GM21381 (cell line): ENCODE measurements around the gene CNIH4.
A peak's percentile ranks its signal among the peaks of the same experiment; 100 is the strongest.
"Not testable (repeated sequence)": the region's sequence is repeated elsewhere in the genome, so short reads cannot be mapped to it uniquely, and the experiment has no call there.

Experiments
- ATAC-seq: cut with Tn5 transposase; IDR thresholded peaks from one replicate; pipeline ENCODE4 v1.9.1; 2021; ENCODE audit warnings: mild to moderate bottlenecking, moderate library complexity; ENCODE audit not compliant: unreplicated experiment

Gene CNIH4

DNA sequence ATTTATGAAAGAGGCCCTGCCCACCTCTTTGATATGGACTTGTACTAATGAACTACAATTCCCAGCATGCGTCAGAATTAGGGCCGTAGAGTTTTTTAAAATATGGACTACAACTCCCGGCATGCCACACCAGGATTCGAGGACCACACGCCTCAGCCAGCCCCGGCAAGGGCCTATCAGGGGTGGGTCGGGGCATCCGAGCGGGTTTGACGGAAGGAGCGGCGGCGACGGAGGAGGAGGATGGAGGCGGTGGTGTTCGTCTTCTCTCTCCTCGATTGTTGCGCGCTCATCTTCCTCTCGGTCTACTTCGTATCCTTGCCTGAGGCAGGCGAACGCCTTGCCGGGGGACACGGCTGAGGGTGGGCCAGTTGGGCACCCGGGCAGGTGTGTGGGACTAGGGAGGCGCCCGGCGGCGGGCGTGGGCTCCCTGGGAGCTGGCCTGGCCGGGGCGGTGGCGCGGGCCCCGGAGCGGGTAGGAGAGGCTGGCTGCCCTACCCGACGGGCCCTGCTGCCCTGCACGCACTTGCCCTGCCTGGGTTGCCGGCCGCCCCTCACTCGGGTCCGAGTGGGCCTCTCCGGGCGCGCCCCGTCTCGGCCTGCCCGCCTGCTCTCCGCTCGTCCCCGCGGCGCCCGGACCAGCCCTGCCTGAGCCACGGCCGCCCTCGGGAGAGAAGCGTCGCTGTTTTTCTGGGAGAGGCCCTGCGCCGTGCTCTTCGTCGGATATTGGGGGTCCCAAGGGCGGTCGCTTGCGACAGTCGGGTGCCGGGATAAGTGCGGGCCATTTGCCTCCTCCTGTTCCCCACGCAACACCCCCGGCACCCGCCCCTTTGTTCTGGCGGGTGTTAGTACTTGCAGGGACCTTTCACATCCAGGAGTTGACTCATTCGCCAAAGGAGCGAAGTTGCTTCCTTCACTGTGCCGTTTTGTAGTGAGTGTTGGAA is at the start of gene CNIH4:
TSS of gene CNIH4 (plus strand) at position 195 of the 941 bp plus-strand sequence. CDS start at position 241, 46 bp downstream.
- ATAC-seq = peak; percentile 97

DNA sequence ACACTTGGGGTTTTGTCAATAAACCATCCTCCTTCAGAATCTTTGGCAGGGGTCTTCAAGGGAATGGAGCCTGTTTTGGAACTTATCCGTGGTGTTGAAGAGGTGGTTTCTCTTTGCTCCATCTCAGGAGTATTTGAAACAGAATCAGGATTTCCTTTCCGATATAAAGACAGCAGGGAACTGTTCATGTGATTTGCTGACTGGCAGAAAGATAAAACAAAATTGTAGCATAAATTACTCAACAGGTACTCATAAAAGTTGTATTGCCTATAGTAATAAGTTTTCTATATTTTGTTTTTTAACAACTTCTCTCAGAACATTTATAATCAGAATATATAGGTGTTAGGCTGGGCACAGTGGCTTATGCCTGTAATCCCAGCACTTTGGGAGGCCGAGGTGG is 48.6 kb upstream of the CNIH4 start:
- ATAC-seq = no peak

DNA sequence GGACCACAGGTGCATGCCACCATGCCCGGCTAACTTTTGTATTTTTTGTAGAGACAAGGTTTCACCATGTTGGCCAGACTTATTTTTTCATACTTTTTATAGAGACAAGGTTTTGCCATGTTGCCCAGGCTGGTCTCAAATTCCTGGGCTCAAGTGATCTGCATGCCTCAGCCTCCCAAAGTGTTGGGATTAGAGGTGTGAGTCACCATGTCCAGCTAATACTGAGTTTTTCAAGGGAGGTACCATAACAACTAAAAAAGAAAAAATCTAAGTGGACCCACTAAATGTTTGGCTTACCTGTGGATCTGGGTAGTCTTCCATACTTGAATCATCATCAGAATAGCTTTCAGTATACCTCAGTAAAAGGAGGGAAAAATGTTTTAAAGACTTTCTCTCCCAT is 45.2 kb upstream of the CNIH4 start:
- ATAC-seq = not testable (repeated sequence)

DNA sequence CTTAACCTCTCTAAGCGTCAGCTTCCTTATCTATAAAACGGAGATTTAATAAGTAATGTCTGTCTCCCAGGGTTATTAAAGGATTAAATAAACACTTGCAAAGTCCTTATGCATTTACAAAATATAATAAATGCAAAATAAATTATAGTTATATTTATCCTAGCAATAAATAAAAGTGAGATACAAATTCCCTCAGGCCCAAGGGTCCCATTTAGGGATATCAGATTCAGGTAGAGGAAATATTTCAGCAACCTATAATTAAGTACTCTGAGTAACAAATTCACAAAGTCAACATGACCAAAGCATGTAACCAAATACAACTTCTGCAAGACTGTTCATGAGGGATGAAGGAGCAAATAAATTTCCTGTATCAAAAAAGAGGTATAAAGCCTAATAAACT is 44.7 kb upstream of the CNIH4 start:
- ATAC-seq = no peak

DNA sequence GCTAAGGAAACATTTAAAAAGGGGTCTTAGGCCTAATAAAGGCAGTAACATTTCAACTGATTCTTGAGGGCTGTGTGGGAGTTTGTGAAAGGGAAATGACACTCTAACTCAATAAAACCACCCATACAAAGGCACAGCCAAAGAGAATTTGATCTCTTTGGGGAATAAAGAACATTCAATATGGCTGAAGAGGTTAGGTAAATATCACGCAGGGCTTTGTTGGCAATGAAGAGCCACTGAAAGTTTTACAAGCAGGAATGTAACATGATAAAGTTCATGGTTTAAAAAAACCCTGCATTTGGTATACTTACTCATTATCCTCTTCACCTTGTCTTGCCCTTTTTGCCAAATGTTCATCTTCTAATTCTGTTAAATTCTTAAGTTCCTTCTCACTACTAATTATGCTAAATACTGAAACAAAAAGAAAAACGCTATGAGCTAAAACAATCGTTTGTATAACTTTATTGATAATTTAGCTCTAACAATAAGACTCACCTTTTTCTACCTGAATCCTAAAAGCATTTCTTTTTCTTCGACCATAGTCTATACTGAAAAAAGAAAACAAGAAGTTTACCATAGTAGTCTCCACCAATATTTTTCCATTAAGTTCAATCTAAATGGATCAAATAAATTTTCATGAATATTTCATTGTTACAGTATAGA is 39.2 kb upstream of the CNIH4 start:
- ATAC-seq = no peak

DNA sequence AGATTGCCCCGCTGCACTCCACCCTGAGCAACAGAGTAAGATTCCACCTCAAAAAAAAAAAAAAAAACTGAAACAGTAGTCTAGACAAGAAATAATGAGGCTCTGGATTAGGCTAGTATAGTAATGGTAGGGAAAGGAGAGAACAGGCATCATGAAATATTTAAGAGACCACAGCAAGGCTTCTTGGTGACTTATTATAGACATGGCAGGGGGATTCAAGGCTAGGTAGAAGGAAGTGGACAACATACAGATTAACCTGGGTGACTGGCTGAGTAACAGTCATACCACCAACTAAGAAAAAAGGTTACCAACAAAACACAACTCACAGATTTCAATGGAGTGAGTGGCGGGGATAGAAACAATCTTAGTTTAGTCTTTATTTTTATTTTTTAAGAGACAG is 35.0 kb upstream of the CNIH4 start:
- ATAC-seq = no peak

DNA sequence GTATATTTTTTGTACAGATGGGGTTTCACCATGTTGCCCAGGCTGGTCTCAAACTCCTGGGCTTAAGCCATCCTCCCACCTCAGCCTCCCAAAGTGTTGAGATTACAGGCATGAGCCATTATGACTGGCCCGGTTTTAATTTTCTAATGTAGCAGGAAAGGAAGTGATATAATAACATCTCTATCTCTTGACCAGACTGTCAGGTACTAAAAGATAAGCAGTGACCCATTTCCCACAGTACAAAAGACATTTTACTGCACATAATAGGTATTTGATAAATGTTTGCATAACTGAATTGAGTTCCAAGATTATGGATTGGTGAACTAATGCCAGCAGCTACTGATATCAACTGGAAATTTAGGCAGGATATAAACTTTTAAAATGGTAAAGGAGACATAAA is 30.7 kb upstream of the CNIH4 start:
- no peak for ATAC-seq

DNA sequence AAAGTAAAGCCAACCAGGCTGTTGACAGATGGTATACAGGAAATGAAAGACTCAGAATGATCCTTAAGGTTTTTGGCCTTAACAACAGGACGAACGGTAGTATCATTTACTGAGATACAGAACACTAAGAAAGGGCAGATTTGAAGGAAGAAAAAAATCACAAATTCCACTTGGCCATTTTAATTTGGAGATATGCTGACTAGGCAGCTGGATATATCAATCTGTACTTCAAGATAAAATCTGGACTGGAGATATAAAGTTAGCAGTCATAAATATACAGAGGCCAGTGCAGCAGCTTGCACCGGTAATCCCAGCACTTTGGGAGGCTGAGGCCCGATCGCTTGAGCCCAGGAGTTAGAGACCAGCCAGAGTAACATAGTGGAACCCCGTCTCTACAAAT is 28.0 kb upstream of the CNIH4 start:
- ATAC-seq = no peak

DNA sequence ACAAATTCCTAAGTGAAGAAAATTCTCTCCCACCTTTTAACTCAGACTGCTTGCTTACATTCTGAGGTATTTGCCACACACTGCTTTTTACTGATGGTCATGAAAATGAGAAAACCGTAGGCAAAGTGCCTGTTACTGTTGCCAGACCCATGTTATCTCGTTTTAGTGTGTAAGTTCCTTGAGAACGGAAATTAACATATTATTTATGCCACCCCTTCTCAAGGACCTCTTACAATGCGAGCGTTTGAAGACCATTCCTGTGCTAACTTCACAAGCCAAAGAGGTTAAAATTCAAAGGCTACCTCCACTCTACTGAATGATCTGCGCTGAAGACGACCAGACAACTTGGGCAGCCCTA is 27.2 kb upstream of the CNIH4 start:
- ATAC-seq = no peak

DNA sequence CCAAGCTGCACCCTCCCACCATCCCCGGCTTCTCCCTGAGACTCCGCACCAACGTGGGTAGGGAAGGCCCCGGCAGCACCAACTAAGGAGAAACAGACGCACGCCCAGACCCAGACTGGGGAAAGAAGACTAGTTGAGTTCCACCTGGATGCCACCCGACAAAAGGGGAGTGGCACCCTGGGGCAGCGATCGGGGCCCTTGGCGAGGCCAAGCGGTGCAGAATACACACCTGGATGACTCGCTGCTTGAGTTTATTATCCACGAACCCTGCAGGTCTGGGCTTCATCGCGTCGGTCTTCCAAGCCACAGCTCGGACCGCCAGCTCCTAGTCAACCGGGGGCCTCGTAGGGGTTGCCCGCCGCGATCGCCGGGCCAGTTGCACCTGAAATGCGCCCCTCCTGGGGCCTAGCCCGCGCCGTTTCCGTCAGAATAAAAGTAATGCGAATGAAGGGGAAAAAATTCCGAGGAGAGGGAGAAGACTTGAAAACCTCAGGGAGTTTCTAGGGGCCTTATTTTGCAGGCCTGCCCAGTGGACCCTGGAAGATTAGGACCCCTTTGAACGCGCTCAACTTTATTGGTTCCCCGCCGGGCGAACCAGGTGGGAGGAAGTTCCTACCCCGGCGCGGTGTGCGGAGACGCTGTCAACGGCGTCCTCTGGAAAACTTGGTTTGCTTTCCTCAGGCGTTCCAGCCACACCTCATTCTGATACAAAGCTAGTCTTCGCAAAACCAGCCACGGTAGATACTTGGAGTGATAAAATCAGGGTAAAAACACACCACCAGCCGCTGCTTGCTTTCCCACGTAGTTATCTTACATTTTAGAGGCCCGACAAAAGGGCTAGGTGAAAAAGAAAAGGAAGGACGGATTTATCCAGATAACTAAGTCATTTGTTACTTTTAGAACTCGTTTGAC is 26.6 kb upstream of the CNIH4 start, which contains the start of gene NVL:
TSS of gene NVL (minus strand) at position 331 of the 912 bp plus-strand sequence. CDS start at position 286, 45 bp downstream.
- peak; percentile 84 for ATAC-seq

DNA sequence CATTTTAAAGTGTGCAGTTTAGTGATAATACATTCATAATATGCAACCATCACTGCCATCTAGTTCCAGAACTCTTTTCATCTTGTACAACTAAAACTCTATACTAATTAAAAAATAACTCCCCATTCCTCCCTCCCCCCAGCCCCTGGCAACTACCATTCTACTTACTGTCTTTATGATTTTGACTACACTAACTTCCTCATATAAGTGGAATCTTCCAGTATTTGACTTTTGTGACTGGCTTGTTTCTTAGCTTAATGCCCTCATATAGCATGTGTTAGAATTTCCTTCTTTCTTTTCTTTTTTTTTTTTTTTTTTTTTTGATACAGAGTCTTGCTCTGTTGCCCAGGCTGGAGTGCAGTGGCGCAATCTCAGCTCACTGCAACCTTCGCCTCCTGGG is 25.4 kb upstream of the CNIH4 start:
- ATAC-seq = no peak

DNA sequence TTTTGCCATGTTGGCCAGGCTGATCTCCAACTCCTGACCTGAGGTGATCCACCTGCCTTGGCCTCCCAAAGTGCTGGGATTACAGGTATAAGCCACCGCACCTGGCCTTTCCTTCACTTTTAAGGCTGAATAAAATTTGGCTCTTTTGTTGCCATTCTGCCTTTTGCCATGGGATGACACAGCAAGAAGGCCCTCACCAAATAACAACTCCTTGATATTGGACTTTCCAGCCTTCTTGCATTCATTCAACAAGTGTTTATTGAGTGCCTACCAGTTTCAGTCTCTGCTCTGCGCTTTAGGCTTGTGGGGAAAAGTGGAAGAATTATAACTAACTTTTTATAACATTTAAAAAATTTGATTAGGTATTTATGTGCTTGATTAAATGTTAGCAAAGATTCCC is 24.9 kb upstream of the CNIH4 start:
- no peak for ATAC-seq

DNA sequence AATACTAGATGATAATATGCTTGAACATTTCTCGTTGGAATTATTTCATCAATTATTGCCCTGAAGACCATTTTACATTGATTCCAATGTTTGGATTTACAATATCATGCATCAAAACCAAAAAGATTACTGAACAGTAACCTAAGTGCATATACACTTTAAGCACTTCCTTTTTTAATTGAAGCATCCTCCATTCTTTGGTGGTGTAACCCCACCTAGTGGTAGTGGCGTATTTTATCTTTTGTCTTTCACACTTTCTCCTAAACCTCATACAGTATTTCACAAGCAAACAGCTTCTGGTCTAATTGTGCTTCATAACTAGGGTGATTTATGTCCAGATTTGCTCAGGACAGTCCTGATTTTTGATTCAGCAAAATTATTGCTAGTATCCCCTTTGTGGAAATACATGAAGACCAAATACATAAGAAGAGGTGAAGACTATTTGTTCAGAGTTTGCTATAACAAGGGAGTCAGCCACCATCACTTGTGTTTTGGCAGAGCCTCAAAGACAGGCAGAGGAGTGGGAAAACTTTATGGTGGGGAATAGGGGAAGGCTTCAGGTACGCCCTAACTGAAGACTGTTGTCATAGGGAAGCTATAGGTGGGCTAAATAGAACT is 23.3 kb upstream of the CNIH4 start:
- peak; percentile 38 for ATAC-seq

DNA sequence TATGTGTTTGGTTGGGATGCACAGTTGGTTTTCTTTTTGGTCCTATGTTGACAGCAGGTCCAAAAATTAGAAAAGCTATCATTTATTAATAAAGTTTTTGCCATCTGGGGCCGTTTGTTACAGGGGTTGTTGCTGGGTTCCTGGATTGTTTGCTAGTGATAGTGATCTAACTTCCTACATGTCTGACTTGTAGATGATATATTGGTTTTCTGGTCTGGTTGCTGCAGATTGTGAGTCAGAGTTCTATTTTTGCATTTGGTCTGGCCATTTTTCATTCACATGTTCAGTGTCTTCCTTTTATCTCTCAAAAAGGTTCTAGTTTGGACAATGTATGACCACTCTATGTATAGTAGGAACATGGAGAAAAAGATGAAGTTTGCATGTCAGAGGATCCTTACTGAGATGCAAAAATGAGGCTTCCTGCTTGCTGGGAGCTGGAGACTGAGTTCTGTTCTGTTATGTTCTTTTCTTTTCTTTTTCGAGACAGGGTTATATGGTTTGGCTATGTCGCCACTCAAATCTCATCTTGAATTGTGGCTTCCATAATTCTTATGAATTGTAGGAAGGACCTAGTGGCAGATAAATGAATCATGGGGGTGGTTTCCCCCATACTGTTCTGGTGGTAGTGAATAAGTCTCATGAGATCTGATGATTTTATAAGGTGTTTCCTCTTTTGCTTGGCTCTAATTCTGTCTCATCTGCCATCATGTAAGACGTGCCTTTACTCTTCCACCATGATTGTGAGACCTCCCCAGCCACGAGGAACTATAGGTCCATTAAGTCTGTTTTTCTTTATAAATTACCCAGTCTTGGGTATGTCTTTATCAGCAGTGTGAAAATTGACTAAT is 22.5 kb upstream of the CNIH4 start:
- ATAC-seq = no peak

DNA sequence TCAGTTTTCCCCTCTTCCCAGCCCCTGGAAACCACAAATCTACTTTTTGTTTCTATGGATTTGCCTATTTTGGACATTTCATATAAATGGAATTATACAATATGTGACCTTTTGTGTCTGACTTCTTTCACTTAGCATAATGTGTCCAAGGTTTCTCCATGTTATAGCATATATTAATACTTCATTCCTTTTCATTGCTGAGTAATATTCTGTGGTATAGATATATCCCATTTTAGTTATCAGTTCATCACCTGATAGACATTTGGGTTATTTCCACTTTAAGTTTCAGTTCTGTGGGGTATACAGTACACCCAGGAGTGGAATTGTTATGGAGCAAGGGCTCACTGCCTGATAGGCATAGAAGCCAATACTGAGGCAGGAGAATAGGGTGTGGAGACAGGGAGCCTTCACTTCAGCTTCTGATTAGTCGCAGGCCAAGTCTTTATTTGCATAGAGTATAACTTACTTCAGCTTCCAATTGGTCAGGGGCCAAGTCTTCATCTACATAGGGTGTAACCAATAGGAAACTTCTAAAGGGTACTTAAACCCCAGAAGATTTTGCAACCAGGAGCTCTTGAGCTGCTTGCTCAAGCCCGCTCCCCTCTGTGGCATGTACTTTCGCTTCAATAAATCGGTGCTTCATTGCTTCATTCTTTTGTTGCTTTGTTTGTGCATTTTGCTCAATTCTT is 18.4 kb upstream of the CNIH4 start:
- no peak for ATAC-seq

DNA sequence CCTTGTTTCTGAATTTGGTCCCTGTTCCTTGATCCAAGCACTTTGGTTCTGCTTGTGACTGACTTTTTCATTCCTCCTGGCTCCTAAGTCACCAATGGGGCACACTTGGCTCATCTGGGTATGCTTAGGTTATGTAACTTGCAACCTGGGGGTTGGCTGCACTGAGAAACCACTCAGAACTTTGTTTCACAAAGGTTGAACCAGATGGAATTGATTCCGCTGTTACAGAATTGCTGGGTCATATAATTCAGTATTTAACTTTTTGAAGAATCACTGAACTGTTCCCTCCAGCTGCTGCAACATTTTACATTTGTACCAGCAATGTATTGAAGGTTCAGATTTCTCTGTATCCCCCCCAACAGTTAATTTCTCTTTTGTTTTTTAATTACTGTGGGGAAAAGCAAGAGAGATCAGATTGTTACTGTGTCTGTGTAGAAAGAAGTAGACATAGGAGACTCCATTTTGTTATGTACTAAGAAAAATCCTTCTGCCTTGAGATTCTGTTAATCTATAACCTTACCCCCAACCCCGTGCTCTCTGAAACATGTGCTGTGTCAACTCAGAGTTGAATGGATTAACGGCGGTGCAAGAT is 17.1 kb upstream of the CNIH4 start:
- ATAC-seq = no peak

DNA sequence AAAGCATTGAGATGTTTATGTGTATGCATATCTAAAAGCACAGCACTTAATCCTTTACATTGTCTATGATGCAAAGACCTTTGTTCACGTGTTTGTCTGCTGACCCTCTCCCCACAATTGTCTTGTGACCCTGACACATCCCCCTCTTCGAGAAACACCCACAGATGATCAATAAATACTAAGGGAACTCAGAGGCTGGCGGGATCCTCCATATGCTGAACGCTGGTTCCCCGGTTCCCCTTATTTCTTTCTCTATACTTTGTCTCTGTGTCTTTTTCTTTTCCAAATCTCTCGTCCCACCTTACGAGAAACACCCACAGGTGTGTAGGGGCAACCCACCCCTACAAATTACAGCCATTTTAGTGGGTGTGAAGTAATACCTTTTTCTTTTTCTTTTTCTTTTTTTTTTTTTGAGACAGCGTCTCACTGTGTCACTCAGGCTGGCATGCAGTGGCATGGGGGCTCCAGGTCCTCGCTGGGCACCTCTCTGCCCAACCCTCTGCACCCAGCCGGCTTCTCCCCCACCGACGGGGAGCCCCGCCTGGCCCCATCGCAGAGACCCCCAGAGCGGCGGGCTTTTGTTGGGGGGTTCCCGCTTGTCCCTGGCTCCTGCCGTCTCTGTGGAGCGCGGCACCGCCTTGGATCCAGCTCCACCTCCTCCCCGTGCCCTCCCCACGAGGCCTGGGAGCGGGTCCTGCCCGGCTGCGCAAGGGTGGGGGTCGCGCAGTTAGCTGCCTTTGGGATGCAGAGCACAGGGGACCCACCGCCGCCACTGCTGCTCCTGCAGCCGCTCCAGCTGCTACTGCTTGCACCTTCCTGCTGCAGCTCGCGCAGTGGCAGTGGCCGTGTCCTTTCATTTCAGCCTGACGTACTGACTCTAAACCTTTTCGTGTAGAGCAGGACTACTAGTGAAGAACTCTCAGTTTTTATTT is 16.0 kb upstream of the CNIH4 start:
- ATAC-seq = peak; percentile 82

DNA sequence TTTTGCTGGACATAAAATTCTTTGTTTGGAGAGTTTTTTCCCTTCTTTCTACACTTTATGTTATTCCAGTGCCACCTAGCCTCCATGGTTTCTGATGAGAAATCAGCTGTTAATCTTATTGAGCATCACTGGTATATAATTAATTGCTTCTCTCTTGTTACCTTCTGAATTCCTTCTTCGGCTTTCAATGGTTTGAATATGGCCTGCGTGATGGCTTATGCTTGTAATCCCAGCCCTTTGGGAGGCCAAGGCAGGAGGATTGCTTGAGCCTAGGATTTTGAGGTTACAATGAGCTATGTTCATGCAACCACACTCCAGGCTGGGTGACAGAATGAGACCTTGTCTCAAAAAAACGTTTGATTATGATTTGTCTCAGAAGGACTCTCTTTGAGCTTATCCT is 13.0 kb upstream of the CNIH4 start:
- no peak for ATAC-seq
